PFSK-1 (cell line): ENCODE measurements around the gene ZNF827.

ENCODE experiments used
- POLR2AphosphoS5 ChIP-seq: IDR thresholded peaks from 2 replicates; pipeline ENCODE4 v1.6.1; 2012; ENCODE audit warnings: low read depth, mild to moderate bottlenecking, control low read depth, low read length, moderate library complexity
- REST ChIP-seq, 2 experiments: IDR thresholded peaks; 2 replicates each; pipeline versions ENCODE4 v1.6.1 to v1.8.0; 2011 to 2012; ENCODE audit warnings: low read depth in 2 of 2, low read length in 2 of 2, control low read depth in 1 of 2, inconsistent platforms in 1 of 2, mild to moderate bottlenecking in 1 of 2, moderate library complexity in 1 of 2; ENCODE audit not compliant: insufficient read depth in 1 of 2
- SIN3A ChIP-seq: IDR thresholded peaks from 2 replicates; pipeline ENCODE4 v1.6.1; 2012; ENCODE audit warnings: mild to moderate bottlenecking, low read length, moderate library complexity, borderline replicate concordance; ENCODE audit not compliant: insufficient read depth
- TAF1 ChIP-seq: IDR thresholded peaks from 2 replicates; pipeline ENCODE4 v1.6.1; 2012; ENCODE audit warnings: low read length, control low read depth, borderline replicate concordance; ENCODE audit not compliant: insufficient read depth

GRCh38 chr4:145829629-145830395 is 108.8 kb downstream of the ZNF827 start:
- no peak for TF ChIP-seq TAF1
- no peak for TF ChIP-seq POLR2AphosphoS5
- TF ChIP-seq SIN3A: no peak
- no peak for TF ChIP-seq REST (IDR thresholded peaks at IDR 0.05; ENCODE audit: insufficient read depth in 1 of 2, low read depth in 2 of 2, low read length in 2 of 2)
